MV-4-11 (cell line): ENCODE results near the gene PRKN.
A peak's percentile ranks its signal among the peaks of the same experiment; 100 is the strongest.

Experiments
- DNase-seq: peaks from one replicate; lab custom pipeline; 2025; lab: John Stamatoyannopoulos, UW

The PRKN gene

GRCh38 chr6:162448294-162448693 is 279.3 kb downstream of the PRKN start:
- DNase-seq, result no peak

DNA sequence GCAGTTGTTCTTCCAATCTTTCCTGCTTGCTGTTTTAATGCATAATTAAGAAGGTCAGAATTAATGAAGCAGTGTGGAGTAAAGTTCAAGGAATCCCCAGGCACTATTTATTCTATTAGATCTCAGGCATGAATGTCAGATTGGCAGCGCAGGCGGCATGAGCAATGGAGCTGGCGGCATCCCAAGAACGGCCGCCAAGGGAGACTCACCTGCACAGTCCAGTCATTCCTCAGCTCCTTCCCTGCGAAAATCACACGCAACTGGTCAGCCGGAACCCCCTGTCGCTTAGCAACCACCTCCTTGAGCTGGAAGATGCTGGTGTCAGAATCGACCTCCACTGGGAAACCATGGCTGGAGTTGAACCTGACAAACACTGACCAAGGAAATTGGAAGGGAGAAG is 284.5 kb downstream of the PRKN start:
- no peak for DNase-seq

GRCh38 chr6:162442687-162443086 is 284.9 kb downstream of the PRKN start:
- DNase-seq, result no peak

DNA sequence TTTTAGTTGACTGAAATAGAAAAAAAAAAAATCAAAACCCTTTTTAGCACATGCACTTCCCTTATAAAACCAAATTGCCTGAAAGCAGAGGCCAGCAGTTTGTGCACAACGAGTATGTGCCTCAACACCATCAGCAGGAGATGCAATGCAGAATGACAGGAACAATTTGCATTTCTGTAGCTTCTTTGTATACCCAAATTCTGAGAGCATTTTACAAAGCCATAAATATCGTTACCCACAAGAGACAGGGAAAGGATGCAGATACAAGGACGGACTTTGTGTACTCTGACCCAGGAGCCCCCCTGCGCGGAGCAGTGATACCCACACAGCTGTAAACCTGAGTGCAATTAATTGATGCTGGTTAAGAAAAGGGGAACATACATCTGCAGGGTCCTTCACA is 285.6 kb downstream of the PRKN start:
- DNase-seq, result no peak

GRCh38 chr6:162438980-162439379 is 288.6 kb downstream of the PRKN start:
- DNase-seq, result no peak

GRCh38 chr6:162435071-162435470 is 292.5 kb downstream of the PRKN start:
- DNase-seq, result no peak

DNA sequence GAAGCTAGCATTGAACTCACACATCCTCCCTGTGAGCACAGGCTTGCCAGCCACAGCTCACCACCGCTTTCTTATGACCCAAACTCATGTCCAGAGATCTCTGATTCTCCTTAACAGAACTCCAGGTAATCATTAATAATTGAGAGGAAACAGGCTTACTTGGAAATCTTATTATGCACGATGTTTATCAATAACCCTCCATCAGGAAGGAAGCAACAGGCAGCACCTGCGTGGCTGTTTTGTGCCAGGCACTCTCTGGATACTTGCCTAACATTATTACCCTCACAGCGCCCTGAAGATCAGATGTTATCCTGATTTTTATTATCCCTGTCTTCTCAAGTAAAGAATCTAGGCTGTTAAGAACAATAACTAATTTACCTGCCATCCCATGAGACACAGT is 306.6 kb downstream of the PRKN start:
- no peak for DNase-seq

DNA sequence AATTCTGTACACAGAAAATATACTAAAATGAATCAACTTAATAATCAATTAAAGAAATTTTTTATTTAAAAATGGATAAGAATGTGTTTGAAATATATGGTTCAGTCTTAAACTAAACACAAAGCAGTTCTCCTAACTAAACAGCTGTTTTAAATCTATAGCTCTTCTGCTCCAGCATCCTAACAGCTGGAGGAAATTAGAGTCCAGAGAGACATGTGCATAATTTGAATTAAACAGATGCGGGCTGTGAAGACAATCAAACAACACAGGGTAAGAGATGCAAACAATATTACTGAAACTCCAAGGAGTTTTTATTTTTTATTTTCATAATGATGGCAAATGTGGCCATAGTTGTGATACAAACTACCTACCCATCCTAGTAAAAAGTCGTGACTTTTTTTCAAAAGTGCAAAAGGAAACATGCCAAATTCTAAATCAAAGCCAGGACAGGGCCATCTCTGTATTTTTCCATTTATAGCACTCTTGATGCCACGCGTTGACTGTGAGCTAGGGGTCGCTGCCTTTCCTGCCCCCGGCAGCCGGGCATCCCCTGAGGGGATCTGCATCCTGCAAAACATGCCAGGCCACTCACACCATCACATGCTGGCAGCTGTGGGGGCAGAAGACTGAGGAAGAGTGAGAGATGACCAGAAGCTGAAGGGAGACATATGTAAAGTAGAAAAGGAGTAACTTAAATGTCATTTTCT is 310.6 kb downstream of the PRKN start:
- DNase-seq, result no peak

GRCh38 chr6:162416307-162416706 is 311.3 kb downstream of the PRKN start:
- no peak for DNase-seq

DNA sequence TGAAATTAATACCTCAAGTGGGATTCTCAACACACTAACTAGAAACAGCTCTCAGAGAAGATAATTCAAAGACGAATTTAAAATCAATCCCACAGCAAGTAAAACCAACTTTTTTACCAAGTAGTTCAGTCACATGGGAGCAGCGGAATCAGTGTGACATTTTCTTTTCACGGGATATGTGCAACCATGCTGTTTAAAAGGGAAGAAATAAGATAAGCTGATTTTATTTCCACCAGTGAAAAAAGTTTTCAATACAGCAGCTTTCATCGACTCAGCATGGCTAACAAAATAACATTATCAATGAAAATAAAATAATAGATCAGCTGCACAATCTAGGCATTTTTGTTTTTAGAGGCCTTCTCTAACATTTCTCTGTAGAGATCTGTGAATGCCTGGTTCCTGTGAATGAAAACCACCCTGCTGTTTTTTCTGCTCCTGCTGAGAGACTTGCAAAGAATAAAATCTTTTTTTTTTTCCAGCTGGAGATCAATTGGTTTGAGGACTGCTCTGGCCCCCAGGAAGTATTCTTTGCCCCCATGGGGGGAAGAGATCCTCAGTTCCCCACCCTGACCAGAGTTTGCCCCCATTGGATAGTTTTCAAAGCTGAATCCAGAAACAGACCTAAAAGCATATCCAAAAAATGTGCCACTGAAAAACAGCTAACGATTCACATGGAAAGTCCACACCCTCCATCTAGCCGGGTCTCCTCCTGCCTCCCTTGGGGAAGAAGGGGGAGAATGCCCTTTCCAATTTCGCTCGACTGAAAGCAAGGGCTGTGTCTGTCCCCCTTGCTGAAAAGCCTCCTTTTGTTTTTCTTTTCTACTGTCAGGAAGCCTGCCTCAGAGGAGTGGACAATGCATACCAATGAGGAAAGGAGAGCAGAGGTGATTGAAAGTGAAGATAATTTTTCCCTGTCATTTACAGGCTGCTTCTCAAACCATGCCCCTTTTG is 317.6 kb downstream of the PRKN start:
- no peak for DNase-seq

GRCh38 chr6:162408826-162409535 is 318.6 kb downstream of the PRKN start:
- DNase-seq, result no peak

DNA sequence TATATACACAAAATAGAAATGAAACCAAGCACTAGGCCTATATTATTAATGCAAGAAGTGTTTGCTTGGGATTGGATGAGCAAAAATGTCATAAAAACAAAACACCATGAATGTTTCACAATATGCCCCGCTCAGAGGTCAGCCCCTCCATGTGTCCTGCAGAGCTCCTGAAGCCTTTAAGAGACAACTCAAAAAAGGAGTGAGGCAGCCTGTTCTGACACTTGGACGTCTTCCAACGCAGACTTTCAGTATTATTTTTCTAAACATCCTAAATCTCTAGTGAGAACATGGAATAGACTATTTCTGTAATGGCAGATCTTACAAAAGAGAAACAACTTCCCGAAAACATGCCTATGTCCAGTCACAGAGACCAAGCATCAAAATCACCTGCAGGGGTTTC is 322.6 kb downstream of the PRKN start:
- DNase-seq, result no peak

DNA sequence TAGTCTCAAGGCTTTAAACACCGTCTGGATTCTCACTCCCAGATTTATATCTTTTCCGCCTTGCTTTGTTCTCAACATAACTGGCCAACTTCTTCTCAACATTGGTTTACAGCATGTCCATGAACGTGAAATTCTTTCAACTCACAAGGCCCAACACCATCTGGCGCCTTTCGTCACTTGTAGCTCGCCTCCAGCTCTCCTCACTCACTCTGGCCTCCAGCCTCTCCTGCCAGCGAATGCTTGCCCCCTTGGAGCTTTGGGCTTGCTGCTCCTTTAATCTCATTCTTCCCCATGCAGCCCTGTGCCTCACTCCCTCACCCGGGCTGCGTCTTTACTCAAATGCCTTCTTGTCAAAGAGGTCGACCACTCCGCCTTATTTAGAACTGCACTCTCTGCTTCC is 324.5 kb downstream of the PRKN start:
- DNase-seq, result no peak

- DNase-seq, result no peak
These were observed 332.4 kb downstream of the PRKN start for GRCh38 chr6:162395181-162395580.

DNA sequence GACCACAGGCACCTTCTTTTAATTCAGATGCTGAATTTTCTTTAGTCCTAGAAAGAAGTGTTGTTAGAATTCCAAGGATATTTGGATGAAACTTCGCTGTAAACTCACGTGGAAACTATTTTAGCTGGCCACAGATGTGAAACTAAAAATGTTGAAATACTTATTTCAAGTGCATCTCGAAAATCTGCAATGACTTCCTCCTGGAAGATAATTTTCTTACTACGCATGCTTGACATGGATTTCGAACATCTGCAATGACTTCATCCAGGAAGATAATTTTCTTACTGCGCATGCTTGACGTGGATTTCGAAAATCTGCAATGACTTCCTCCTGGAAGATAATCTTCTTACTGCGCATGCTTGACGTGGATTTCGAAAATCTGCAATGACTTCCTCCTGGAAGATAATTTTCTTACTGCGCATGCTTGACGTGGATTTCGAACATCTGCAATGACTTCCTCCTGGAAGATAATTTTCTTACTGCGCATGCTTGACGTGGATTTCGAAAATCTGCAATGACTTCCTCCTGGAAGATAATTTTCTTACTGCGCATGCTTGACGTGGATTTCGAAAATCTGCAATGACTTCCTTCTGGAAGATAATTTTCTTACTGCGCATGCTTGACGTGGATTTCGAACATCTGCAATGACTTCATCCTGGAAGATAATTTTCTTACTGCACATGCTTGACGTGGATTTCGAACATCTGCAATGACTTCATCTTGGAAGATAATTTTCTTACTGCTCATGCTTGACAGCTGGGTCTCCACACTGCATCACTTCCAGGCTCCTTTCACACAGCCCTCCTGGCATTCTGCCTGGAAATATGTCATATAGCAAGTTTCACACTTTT is 336.4 kb downstream of the PRKN start:
- peak; percentile 64 for DNase-seq

DNA sequence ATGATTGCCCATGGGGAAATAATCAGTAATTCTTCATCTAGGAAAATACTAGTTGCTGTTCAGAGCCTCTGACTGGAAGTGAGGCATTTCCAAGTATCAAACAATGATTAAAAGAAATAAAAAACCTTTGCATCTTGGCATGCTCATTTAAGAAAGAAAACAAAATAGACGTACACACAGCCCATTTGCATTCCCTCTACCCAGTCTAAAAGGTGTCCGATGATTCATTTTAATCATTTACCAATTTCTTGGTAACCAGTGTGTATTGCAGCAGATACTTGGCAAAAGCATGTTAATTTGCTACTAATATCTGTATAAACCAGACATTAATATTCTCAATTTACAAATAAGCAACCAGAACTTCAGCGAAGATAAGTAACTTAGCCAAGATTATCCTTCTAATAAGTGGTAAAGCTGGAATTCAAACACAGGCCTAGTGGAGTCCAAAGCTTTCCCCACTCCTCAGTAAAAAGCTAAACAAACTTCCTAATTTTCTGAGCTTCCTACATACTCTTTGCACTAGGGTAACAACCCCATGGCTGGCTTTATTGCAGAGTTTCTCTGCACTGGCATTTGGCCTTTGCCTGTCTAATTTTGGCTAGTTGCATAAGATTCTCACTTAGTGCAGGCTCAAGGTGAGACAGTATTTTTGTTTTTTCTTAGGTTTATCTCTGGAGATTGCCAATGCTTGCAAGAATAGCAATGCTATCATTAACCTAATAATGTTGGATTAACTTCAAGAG is 338.1 kb downstream of the PRKN start:
- no peak for DNase-seq

- DNase-seq, result no peak
These were observed 339.2 kb downstream of the PRKN start for GRCh38 chr6:162388383-162388777.

DNA sequence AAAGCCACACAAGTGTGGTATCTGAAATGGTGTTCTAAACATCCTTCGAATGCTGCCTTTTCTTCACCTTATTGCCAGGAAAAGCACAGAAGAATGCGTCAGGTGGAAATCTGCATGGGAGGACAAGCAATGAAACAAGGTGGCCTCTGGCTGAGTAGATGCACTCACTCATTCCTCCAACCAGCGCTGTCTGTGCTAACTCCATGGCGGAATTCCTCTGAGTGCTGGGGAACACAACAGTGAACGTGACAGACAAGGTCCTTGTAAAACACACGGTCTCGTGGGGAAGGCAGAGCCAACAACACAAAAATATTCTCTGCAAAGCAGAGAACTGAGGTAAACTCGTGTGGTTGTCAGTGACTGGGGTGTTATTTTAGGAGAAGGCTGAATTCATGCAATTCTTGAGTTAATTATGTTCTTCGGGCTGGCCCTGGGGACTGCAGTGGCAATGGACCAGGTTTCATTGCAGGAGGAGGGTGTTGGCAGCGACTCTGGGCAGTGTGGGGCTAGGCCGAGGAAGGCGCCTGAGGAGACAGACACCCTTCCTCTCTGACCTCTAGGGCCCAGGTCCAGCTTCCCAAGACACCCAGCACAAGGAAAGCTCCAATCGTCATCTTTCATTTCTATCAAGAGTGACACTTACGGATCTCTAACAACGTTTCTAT is 339.7 kb downstream of the PRKN start:
- no peak for DNase-seq

GRCh38 chr6:162385980-162386379 is 341.6 kb downstream of the PRKN start:
- no peak for DNase-seq

- DNase-seq, result no peak
These were observed 347.7 kb downstream of the PRKN start for GRCh38 chr6:162379757-162380409.
